ENCODE measurements around the gene C16orf89. TPM values are rescaled to one million over a fixed set of nuclear protein-coding genes. Genes with fewer than 3 reads are reported as not detected.
A peak's percentile ranks its signal among the peaks of the same experiment; 100 is the strongest.
"Not testable (repeated sequence)": the region's sequence is repeated elsewhere in the genome, so short reads cannot be mapped to it uniquely, and the experiment has no call there.

Gene C16orf89
- total RNA-seq, 1 experiment from 2014 or later: not detected

DNA sequence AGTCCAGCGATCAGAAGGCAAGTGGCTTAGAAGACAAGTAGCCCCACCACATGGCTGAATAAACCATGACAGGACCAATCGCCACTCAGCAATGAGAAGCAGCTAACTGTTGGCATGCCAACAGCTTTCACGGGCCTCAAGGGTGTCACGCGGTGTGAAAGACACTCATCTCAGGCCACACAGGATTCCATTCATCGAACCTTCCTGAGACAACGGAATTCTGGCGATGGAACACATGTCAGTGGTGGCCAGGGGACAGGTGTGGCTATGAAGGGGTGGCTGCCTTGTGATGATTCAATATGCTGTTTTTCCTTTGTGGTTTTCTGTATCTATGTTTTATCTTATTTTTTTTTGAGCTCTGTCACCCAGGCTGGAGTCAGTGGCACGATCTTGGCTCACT, 24.8 kb upstream of the C16orf89 start:
- peaks cover 28% of the 10 kb centered on the region for H3K36me3 Mint-ChIP-seq (ENCODE audit: insufficient read depth, unreplicated experiment)
- POLR2A ChIA-PET: not testable (repeated sequence)

DNA sequence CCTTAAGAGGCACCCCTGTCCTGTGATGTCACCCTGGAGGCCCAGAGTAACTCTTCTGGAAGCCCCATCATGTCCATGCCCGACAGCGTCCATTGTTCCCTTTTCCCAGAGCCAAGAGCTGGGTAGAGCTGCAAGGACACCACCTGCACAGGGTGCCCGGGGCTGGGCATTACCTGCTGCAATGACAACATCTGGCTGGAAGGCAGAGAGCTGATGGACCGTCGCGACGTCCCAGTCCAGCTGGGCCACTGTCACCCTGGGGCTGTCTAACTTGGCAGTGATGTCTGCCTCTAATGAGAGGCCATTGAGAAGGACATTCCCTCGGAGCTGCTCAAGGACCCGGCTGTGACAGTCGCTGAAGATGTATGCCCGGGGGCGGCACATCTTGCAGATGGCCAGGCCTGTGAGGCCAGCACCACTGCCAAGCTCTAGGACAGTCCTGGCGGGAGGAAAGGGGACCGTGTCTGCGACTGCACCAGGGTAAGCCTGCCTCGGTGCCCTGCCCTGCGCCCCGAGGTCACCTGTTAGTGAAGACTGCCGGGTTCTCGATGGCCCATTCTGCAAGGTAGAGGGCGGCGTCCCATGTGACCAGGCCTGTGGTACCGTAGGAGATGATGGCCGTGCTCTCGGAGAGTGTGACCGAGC, 24.3 kb upstream of the C16orf89 start:
- intact Hi-C loops (cut with micrococcal nuclease): loop anchor here (10.0 kb wide), 2 partner anchors 245 to 355 kb away; partner anchors contain the start of genes ANKS3, DNAAF8, GLYR1 and UBN1
- H3K27ac Mint-ChIP-seq (ENCODE audit: low read depth, unreplicated experiment); H3K9me3 Mint-ChIP-seq (ENCODE audit: unreplicated experiment); DNase-seq (ENCODE audit: unreplicated experiment); BruUV-seq (replicated peaks); H3K4me3 Mint-ChIP-seq (ENCODE audit: unreplicated experiment); POLR2A ChIA-PET; H3K27me3 Mint-ChIP-seq (ENCODE audit: insufficient read depth, unreplicated experiment); H3K4me1 Mint-ChIP-seq (ENCODE audit: insufficient read depth, unreplicated experiment): not testable (repeated sequence)
- H3K36me3 Mint-ChIP-seq (ENCODE audit: insufficient read depth, unreplicated experiment): peaks cover 30% of the 10 kb centered on the region
- CTCF ChIA-PET: interaction anchor here (0.8 kb wide), 1 partner anchor 135 kb away, joined by 4 read pairs; no protein-coding TSS in a partner anchor

More for the DNA sequence above, 24.8 kb upstream of the C16orf89 start:
- DNase-seq (ENCODE audit: unreplicated experiment); BruUV-seq (replicated peaks); H3K4me1 Mint-ChIP-seq (ENCODE audit: insufficient read depth, unreplicated experiment); H3K27me3 Mint-ChIP-seq (ENCODE audit: insufficient read depth, unreplicated experiment); H3K4me3 Mint-ChIP-seq (ENCODE audit: unreplicated experiment); H3K27ac Mint-ChIP-seq (ENCODE audit: low read depth, unreplicated experiment); H3K9me3 Mint-ChIP-seq (ENCODE audit: unreplicated experiment): not testable (repeated sequence)
- CTCF ChIA-PET: interaction anchor here (0.6 to 1.6 kb wide), 2 partner anchors 14 to 380 kb away, joined by 4 to 7 read pairs; no protein-coding TSS in a partner anchor
- intact Hi-C loops (cut with micrococcal nuclease): loop anchor here (10.0 kb wide), 1 partner anchor 356 kb away; the partner anchor contains the start of genes ANKS3 and DNAAF8

DNA sequence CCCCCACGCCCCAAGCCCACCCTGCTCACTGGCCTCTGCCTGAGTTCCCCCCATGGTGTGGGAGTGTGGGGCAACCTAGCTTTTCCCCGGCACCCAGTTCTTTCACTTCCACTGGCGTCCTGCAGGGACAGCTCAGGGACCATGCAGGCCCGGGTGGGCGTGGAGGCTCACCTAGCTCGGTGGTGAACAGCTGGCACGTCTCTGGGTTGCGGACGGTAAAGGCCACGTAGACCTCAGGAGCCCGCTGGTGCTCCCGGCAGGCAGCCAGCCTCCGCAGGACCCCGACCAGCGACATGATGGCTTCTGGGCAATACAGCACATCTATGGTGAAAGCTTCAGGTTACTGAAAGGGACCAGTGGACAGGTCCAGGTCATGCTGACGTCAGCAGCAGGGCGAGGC, 23.2 kb upstream of the C16orf89 start:
- H3K4me3 Mint-ChIP-seq (ENCODE audit: unreplicated experiment); H3K27me3 Mint-ChIP-seq (ENCODE audit: insufficient read depth, unreplicated experiment); BruUV-seq (replicated peaks); H3K9me3 Mint-ChIP-seq (ENCODE audit: unreplicated experiment); H3K4me1 Mint-ChIP-seq (ENCODE audit: insufficient read depth, unreplicated experiment); DNase-seq (ENCODE audit: unreplicated experiment); H3K27ac Mint-ChIP-seq (ENCODE audit: low read depth, unreplicated experiment): not testable (repeated sequence)
- H3K36me3 Mint-ChIP-seq (ENCODE audit: insufficient read depth, unreplicated experiment): peaks cover 32% of the 10 kb centered on the region
- CTCF ChIA-PET: interaction anchor here (0.7 to 1.0 kb wide), 2 partner anchors 132 to 590 kb away, joined by 3 to 4 read pairs; no protein-coding TSS in a partner anchor
- intact Hi-C loops (cut with micrococcal nuclease): loop anchor here (10.0 kb wide), 1 partner anchor 244 kb away; the partner anchor contains the start of genes GLYR1 and UBN1
- POLR2A ChIA-PET: interaction anchor here (0.7 to 0.9 kb wide), 2 partner anchors 10 to 54 kb away, joined by 3 to 4 read pairs; no protein-coding TSS in a partner anchor

DNA sequence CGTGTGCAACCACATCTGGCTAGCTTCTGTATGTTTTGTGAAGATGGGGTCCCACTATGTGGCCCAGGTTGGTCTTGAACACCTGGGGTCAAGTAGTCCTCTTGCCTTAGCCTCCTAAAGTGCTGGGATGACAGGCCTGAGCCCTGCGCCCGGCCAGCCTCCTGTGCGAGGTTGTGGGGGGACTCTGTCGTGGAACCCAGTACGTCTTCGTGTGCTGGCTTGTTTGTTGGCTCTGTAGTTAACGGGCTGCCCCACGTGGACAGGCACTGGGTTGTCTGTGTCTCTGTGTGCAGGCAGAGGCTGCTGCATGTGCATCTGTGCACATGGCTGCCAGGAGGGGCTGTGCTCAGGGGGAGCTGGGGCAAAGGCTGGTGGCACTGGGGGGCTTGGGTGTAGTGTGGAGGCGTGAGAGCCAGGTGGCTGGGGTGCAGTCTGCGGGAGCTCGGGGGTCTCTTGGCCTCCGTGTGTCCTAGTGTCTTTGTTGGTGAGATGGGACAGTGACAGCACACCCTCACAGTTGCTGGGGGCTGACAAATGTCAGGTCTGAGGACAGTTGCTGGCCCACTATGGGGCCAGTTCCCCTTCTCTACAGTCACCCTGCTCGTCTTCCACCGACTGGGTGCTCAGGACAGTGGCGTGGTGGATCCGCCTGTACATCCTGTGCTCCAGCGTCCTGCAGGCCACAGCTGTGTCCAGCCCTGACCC, 22.5 kb upstream of the C16orf89 start:
- H3K9me3 Mint-ChIP-seq (ENCODE audit: unreplicated experiment); H3K4me3 Mint-ChIP-seq (ENCODE audit: unreplicated experiment); BruUV-seq (replicated peaks); H3K4me1 Mint-ChIP-seq (ENCODE audit: insufficient read depth, unreplicated experiment); CTCF ChIA-PET; DNase-seq (ENCODE audit: unreplicated experiment); H3K27me3 Mint-ChIP-seq (ENCODE audit: insufficient read depth, unreplicated experiment); H3K27ac Mint-ChIP-seq (ENCODE audit: low read depth, unreplicated experiment): not testable (repeated sequence)
- peaks cover 35% of the 10 kb centered on the region for H3K36me3 Mint-ChIP-seq (ENCODE audit: insufficient read depth, unreplicated experiment)
- POLR2A ChIA-PET: interaction anchor here (0.9 kb wide), 1 partner anchor 10 kb away, joined by 4 read pairs; no protein-coding TSS in a partner anchor
- intact Hi-C loops (cut with micrococcal nuclease): loop anchor here (10.0 kb wide), 1 partner anchor 243 kb away; the partner anchor contains the start of genes GLYR1 and UBN1

DNA sequence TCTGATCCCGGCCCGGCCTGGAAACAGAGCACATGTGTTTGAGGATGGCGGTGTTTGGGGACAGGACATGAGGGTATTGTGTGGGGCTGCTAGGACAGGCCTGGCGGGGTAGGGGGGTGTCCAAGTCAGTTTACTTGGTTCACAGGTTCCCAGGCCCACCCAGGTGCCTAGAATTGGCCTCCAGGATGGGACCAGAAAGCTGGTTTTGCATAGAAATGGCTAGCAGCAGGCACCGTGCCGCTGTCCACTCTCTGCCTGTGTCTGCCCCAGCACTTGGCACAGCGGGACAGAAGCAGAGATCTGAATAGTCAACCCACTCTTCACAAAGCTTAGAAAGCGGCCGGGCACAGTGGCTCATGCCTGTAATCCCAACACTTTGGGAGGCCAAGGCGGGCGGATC, 20.0 kb upstream of the C16orf89 start:
- intact Hi-C loops (cut with micrococcal nuclease): loop anchor here (10.0 kb wide), 1 partner anchor 241 kb away; the partner anchor contains the start of genes GLYR1 and UBN1
- peaks cover 44% of the 10 kb centered on the region for H3K36me3 Mint-ChIP-seq (ENCODE audit: insufficient read depth, unreplicated experiment)
- POLR2A ChIA-PET: not testable (repeated sequence)

DNA sequence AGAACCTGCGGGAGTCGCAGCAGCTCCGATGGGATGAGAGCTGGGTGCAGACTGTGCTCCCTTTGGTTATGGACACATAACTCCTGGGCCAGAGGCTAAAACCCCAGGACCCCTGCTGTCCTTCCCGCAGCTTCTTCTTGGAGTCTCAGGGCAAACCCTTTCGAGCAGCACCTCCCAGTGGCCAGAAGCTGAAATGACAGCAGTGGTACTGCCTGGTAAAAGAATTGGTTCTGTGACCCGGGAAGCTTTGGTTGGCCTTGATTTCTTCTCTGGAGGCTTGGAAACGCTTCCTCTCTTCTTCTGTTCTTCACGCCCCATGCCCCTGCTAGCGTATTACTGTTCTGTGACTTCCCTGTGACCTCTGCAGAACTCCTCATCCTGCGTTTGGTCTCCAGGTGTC, 19.0 kb upstream of the C16orf89 start:
- not testable (repeated sequence) for BruUV-seq (replicated peaks); H3K9me3 Mint-ChIP-seq (ENCODE audit: unreplicated experiment); H3K27me3 Mint-ChIP-seq (ENCODE audit: insufficient read depth, unreplicated experiment); H3K27ac Mint-ChIP-seq (ENCODE audit: low read depth, unreplicated experiment); H3K4me1 Mint-ChIP-seq (ENCODE audit: insufficient read depth, unreplicated experiment); H3K4me3 Mint-ChIP-seq (ENCODE audit: unreplicated experiment)
- TF ChIP-seq, protein P1, sequence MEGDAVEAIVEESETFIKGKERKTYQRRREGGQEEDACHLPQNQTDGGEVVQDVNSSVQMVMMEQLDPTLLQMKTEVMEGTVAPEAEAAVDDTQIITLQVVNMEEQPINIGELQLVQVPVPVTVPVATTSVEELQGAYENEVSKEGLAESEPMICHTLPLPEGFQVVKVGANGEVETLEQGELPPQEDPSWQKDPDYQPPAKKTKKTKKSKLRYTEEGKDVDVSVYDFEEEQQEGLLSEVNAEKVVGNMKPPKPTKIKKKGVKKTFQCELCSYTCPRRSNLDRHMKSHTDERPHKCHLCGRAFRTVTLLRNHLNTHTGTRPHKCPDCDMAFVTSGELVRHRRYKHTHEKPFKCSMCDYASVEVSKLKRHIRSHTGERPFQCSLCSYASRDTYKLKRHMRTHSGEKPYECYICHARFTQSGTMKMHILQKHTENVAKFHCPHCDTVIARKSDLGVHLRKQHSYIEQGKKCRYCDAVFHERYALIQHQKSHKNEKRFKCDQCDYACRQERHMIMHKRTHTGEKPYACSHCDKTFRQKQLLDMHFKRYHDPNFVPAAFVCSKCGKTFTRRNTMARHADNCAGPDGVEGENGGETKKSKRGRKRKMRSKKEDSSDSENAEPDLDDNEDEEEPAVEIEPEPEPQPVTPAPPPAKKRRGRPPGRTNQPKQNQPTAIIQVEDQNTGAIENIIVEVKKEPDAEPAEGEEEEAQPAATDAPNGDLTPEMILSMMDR (IDR thresholded peaks at IDR 0.05; ENCODE audit: unreplicated experiment): peak; percentile 66
- peaks cover 41% of the 10 kb centered on the region for H3K36me3 Mint-ChIP-seq (ENCODE audit: insufficient read depth, unreplicated experiment)
- ChIA-PET POLR2A (interaction anchor here (0.8 kb wide), 1 partner anchor 52 kb away, joined by 3 read pairs; no protein-coding TSS in a partner anchor), CTCF (interaction anchor here (0.8 to 2.1 kb wide), 7 partner anchors 9 to 380 kb away, joined by 3 to 7 read pairs (median 3); no protein-coding TSS in a partner anchor)
- peak; percentile 54 for DNase-seq (ENCODE audit: unreplicated experiment)
- intact Hi-C loops (cut with micrococcal nuclease): loop anchor here (10.0 kb wide), 1 partner anchor 240 kb away; the partner anchor contains the start of genes GLYR1 and UBN1

More for the DNA sequence above, 20.0 kb upstream of the C16orf89 start:
- CTCF ChIA-PET: interaction anchor here (0.6 to 2.1 kb wide), 4 partner anchors 49 to 741 kb away, joined by 3 to 5 read pairs (median 4); no protein-coding TSS in a partner anchor
- H3K4me1 Mint-ChIP-seq (ENCODE audit: insufficient read depth, unreplicated experiment); H3K27me3 Mint-ChIP-seq (ENCODE audit: insufficient read depth, unreplicated experiment); H3K27ac Mint-ChIP-seq (ENCODE audit: low read depth, unreplicated experiment); H3K9me3 Mint-ChIP-seq (ENCODE audit: unreplicated experiment); H3K4me3 Mint-ChIP-seq (ENCODE audit: unreplicated experiment); BruUV-seq (replicated peaks); DNase-seq (ENCODE audit: unreplicated experiment): not testable (repeated sequence)

DNA sequence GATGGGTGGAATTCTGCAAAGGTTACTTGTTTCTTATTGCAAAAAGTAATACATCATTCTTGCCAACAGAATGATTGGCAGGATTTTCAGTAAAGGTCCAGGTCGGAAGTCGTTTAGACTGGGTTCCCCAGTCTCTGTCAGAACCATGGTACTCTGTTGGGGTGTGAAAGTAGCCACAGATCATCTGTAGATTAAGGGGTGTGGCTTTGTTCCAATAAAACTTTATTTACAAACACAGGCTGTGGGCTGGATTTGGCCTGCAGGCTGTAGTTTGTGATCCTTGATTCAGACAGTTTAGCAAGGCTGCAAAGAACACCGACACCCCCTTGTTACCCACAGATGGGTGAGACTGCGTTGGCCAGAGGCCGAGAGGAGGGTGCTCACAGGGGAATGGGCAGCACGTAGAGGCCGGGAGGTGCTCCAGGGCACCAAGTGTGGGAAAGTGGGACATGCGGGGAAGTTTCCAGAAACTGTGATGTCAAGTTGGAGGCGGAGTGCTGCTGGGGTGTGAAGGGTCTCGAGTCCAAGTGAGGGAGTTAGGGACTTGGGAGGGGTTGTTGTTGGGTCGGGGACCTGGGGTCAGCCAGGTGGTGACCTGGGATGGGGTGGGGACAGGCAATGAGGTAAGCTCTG, 18.5 kb upstream of the C16orf89 start:
- BruUV-seq (replicated peaks); H3K4me1 Mint-ChIP-seq (ENCODE audit: insufficient read depth, unreplicated experiment); H3K9me3 Mint-ChIP-seq (ENCODE audit: unreplicated experiment); DNase-seq (ENCODE audit: unreplicated experiment); H3K27me3 Mint-ChIP-seq (ENCODE audit: insufficient read depth, unreplicated experiment); H3K4me3 Mint-ChIP-seq (ENCODE audit: unreplicated experiment); H3K27ac Mint-ChIP-seq (ENCODE audit: low read depth, unreplicated experiment): not testable (repeated sequence)
- intact Hi-C loops (cut with micrococcal nuclease): loop anchor here (10.0 kb wide), 1 partner anchor 239 kb away; the partner anchor contains the start of genes GLYR1 and UBN1
- ChIA-PET CTCF (interaction anchor here (0.8 to 2.1 kb wide), 7 partner anchors 8 to 380 kb away, joined by 3 to 7 read pairs (median 3); no protein-coding TSS in a partner anchor), POLR2A (interaction anchor here (0.8 kb wide), 1 partner anchor 51 kb away, joined by 3 read pairs; no protein-coding TSS in a partner anchor)
- peaks cover 46% of the 10 kb centered on the region for H3K36me3 Mint-ChIP-seq (ENCODE audit: insufficient read depth, unreplicated experiment)

Data from MCF 10A (cell line).